ENCODE data around the gene MYT1.

The MYT1 gene

DNA sequence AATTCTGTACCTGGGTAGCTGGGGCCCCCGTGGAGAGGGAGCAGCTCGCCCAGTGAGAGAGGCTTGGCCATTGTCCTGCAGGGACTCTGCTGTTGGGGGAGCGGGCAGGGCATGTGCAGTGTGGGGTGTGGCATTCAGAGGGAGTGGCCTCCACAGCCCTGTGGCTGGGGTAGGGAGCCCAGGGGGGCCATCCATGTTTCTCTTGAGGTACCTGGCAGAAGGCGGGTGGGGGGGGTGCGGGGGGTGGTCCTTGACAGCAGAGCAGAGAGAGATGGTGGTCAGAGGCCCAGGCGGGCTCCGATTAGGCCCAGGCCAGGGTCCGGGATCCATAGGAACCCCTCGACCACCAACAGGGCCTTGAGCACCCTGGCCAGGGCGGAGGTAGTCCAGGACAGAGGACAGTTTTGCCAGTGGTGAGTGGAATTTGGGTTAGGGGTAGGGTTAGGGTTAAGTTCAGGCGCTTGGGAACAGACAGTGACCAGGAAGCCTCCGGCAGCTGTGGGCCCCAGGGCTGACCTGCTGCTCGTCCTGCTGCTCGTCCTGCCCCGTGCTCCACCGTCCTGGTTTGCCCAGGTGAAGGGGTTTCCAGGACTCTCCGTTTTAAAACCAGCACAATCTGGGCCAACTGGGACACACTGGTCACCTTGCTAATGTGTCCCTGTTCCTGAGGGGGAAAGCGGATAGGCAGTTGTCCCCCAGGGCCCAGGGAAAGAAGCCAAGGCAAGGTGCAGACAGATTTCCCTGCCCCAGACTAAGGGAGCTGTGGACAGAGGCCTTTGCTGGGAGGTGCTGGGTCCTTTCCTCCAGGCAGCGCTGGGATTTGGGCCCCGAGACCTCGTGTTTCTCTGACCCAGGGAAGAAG is 24.8 kb upstream of the MYT1 start:
- DNase-seq (ENCODE audit: extremely low spot score, insufficient read length, low read depth) (no peak), FAIRE-seq (no peak)

- no peak for DNase-seq (ENCODE audit: extremely low spot score, insufficient read length, low read depth)
Observed at GRCh38 chr20:64140061-64140931, 24.0 kb upstream of the MYT1 start.

GRCh38 chr20:64140956-64141355 is 23.3 kb upstream of the MYT1 start:
- FAIRE-seq: no peak
- DNase-seq (ENCODE audit: extremely low spot score, insufficient read length, low read depth): no peak

More at GRCh38 chr20:64140061-64140931, 24.0 kb upstream of the MYT1 start:
- FAIRE-seq: no peak

DNA sequence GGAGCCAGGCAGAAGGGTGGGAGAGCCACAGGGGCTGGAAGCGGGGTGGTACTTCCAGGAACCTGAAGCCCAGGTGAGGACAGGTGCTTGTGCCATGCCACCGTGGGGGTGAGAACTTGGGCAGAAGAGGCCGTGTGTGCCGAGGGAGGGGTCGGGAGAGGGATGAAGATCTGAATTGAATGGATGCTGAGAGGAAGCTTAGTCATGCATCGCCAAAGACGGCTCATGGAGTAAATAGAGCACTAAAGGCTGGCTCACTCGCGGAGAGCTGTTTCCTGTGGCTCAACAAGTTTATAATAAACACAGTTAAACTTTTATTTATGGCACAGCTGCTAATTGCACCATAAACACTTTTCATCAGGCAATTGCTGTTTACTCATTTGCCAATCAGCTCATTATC is 21.7 kb upstream of the MYT1 start:
- DNase-seq (ENCODE audit: extremely low spot score, insufficient read length, low read depth): no peak
- no peak for FAIRE-seq

DNA sequence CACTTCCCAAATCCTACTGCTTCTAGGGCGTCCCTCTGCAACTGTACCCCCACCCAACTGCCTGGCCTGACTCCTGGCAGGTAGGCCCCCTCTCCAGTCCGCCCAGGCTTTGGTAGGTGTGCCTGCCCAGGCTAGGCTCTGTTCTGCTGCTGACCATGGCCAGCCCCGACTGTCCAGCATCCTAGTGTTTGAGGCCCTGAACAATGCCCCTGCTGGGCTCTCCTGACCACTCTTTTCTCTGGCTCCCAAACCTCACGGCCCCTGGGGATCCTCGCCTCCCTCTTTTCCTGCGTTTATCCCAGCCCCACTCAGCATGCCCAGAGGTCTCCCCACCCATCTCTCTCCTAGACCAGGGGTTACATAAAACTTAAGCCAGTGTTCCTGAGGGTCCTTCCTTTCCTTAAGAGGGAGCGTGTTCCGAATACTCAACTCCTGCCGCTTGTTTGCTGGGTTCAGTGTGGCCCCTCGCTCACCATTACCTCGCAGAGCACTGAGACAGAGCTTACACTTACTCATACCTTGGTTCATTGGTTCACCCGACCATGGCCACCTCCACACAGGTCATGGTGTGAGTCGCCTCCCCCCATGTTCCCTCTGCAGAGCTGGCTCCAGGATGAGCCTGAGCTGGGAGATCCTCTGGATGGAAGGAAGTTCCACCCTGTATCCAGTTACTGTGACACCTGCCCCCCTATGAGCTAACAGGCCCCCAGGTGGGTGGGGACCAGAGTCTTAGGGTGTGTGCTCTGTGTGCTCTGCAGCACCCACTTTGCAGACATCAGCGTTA is 21.0 kb upstream of the MYT1 start:
- DNase-seq (ENCODE audit: extremely low spot score, insufficient read length, low read depth) (no peak), FAIRE-seq (no peak)

DNA sequence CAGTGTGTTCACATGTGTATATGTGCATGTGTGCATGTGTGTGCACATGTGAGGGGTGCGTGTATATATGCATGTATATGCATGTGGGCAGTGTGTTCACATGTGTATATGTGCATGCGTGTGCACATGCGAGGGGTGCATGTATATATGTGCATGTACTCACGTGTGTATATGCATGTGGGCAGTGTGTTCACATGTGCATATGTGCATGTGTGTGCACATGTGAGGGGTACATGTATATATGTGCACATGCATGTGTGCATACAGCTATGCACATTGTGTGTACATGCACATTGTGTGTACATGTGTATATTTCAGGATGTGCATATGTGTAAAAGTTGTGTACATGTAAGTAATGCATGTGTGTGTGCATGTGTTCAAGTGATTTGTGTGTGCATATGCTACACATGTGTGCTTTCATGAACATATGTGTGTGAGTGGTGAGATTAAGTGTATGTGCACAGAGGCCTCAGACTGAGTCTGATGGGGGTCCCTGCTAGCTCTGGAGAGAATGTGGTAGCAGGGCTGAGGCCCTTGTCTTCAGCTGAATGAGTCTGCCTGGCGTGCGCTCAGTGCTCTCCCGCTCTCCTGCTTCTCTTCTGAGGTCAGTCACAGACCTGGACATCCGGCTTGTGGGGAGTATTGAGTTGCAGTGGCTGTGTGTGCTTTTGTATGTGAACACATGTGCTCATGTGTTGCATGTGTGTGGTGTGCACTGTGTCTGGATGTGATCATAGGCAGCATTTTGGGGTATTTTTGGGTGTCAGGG is 19.9 kb upstream of the MYT1 start:
- FAIRE-seq (no peak), DNase-seq (ENCODE audit: extremely low spot score, insufficient read length, low read depth) (no peak)

- FAIRE-seq (no peak), DNase-seq (ENCODE audit: extremely low spot score, insufficient read length, low read depth) (no peak)
Observed at GRCh38 chr20:64145458-64146300, 18.6 kb upstream of the MYT1 start.

- DNase-seq (ENCODE audit: extremely low spot score, insufficient read length, low read depth): no peak
Observed at GRCh38 chr20:64146301-64146935, 17.8 kb upstream of the MYT1 start.

GRCh38 chr20:64146936-64147477 is 17.2 kb upstream of the MYT1 start:
- DNase-seq (ENCODE audit: extremely low spot score, insufficient read length, low read depth) (no peak), FAIRE-seq (no peak)

More at GRCh38 chr20:64146301-64146935, 17.8 kb upstream of the MYT1 start:
- FAIRE-seq: no peak

DNA sequence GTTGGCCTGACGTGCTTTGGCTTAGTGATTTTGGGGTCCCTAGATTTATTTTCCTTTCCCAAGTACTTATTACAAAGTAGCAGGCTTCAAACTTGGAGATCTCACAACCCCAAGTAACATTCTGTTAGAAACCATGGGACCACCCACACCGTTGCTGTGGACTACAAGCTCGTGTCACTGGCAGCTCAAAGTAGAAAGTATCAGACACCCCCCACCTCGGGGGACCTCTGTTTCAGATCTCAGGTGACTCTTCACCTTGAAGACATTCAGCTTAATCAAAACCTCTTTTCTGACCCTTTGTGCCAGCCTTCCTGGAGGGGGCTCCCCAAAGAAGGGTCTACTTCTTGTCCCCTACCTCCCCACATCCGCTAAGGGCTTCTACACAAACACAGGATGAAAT is 15.7 kb upstream of the MYT1 start:
- FAIRE-seq (no peak), DNase-seq (ENCODE audit: extremely low spot score, insufficient read length, low read depth) (no peak)

DNA sequence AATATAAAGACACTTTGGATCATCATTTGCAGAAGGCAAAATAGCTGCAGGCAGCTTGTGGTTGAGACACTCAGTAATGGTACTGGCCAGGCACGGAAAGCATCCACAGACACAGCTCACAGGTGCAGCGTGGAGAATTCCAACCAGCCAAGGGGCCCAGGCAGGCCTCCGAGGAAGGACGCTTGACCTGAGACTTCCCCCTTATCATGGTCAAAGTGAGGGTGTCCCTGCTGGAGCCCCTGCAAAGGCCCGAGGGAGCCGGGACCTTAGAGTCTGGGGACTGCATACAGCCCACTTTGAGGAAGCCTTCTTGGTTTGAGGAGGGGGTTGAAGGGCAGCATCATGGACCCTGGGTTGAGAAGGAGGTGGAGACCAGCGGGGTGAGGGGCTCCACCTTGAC is 15.1 kb upstream of the MYT1 start:
- DNase-seq (ENCODE audit: extremely low spot score, insufficient read length, low read depth) (no peak), FAIRE-seq (no peak)

DNA sequence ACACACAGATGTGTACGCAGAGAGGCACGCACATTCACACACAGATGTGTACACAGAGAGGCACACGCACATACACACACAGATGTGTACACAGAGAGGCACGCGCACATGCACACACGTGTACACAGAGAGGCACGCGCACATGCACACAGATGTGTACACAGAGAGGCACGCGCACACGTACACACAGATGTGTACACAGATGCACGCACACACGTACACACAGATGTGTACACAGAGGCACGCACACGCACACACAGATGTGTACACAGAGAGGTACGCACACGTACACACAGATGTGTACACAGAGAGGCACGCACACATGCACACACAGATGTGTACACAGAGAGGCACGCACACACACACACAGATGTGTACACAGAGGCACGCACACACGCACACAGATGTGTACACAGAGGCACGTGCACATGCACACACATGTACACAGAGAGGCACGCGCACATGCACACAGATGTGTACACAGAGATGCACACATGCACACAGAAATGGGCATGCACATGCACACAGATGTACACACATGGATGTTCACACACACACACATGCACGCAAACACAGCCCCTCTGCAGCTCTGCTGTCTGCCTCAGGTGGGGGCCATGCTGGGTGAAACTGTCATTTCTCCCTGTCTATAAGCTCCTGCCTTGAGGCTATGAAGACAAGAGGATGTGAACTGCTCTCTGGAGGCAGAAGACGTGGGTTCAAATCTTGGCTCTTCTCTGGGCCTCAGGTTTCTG is 14.3 kb upstream of the MYT1 start:
- no peak for FAIRE-seq
- no peak for DNase-seq (ENCODE audit: extremely low spot score, insufficient read length, low read depth)

DNA sequence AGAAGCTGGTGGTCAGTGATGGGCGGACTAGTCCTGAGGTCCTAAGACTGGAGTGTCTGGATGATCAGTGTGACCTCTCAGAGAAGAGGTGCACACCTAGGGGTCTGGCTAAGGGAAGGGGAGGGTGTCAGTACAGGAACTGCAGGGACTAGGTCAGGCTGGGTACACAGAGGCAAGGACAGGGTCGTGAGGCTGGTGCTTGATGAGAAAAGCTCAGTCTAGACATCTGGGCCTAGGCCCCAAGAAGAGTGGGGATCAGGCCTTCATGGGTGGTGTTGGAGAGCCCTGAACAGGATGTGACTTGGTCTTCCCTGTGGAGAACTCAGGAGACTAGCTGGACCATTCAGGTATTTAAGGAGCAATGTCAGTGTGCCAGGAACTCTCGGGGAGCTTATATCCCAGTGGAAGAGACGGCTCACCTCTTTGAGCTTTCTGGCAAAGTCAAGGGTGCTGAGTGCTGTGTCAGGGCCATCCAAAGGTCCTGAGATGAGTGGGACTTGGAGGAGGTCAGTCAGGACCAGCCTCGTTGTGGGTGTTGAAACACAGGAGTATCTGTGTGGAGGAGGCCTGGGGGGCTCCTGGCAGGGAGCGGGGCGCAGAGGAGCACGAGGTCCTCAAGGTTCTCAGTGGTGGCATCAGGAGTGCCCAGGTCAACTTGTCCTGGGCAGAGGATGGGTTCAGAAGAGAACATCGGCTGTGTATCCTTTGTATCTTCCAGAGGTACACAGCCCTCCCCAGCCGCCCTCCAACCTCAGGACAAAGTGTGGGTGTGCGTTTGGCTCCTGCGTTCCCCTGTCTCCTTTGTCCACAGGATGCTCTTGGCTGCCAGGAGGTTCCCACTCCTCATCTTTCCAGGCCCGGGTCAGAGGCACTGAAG is 13.3 kb upstream of the MYT1 start:
- DNase-seq (ENCODE audit: extremely low spot score, insufficient read length, low read depth) (no peak), FAIRE-seq (no peak)

GRCh38 chr20:64151633-64152530 is 12.4 kb upstream of the MYT1 start:
- FAIRE-seq: no peak

GRCh38 chr20:64152906-64153305 is 11.3 kb upstream of the MYT1 start:
- no peak for FAIRE-seq
- DNase-seq (ENCODE audit: extremely low spot score, insufficient read length, low read depth): no peak

More at GRCh38 chr20:64151633-64152530, 12.4 kb upstream of the MYT1 start:
- DNase-seq (ENCODE audit: extremely low spot score, insufficient read length, low read depth): no peak
